ENCODE data around the gene SSPN. TPM values are rescaled to one million over a fixed set of nuclear protein-coding genes. Genes with fewer than 3 reads are reported as not detected.
A peak's percentile ranks its signal among the peaks of the same experiment; 100 is the strongest.

SSPN gene
- polyA plus RNA-seq, 1 donor from 2014 or later: 149 TPM

GRCh38 chr12:26197832-26198231 lies 2.5 kb downstream of the SSPN start:
- H3K4me3 Mint-ChIP-seq: peak overlapping the region in 1 of 4 donors; percentile 56
- H3K27ac Mint-ChIP-seq: no peak overlapping the region

GRCh38 chr12:26198742-26199141 lies 3.4 kb downstream of the SSPN start:
- H3K36me3 Mint-ChIP-seq: peaks cover 1% of the 10 kb centered on the region
- peak overlapping the region in 1 of 3 donors; percentile 18 for H3K27ac Mint-ChIP-seq
- no peaks in the 10 kb centered on the region for H3K27me3 Mint-ChIP-seq
- H3K9me3 Mint-ChIP-seq: no peaks in the 10 kb centered on the region
- H3K4me1 Mint-ChIP-seq: peaks cover 20 to 33% (median 22%) of the 10 kb centered on the region in 3 donors
- peak overlapping the region in 1 of 4 donors; percentile 42 for H3K4me3 Mint-ChIP-seq

More at GRCh38 chr12:26197832-26198231, 2.5 kb downstream of the SSPN start:
- H3K9me3 Mint-ChIP-seq: no peaks in the 10 kb centered on the region
- no peaks in the 10 kb centered on the region for H3K27me3 Mint-ChIP-seq
- peaks cover 19 to 33% (median 19%) of the 10 kb centered on the region in 3 donors for H3K4me1 Mint-ChIP-seq
- peaks cover 3% of the 10 kb centered on the region for H3K36me3 Mint-ChIP-seq

- Mint-ChIP-seq H3K27ac (no peak overlapping the region), H3K36me3 (no peaks in the 10 kb centered on the region)
Measured at GRCh38 chr12:26203167-26203780, 7.9 kb downstream of the SSPN start.

GRCh38 chr12:26204612-26205289 lies 9.4 kb downstream of the SSPN start:
- peaks cover 7 to 31% (median 17%) of the 10 kb centered on the region in 3 donors for H3K4me1 Mint-ChIP-seq
- no peak overlapping the region for H3K4me3 Mint-ChIP-seq
- no peaks in the 10 kb centered on the region for H3K9me3 Mint-ChIP-seq
- H3K27ac Mint-ChIP-seq: peak overlapping the region in 1 of 3 donors; percentile 53
- H3K27me3 Mint-ChIP-seq: no peaks in the 10 kb centered on the region
- no peaks in the 10 kb centered on the region for H3K36me3 Mint-ChIP-seq

More at GRCh38 chr12:26203167-26203780, 7.9 kb downstream of the SSPN start:
- Mint-ChIP-seq H3K27me3 (no peaks in the 10 kb centered on the region), H3K9me3 (no peaks in the 10 kb centered on the region), H3K4me1 (peaks cover 11 to 21% (median 17%) of the 10 kb centered on the region in 3 donors), H3K4me3 (no peak overlapping the region)

- Mint-ChIP-seq H3K4me1 (peaks cover 8 to 34% (median 17%) of the 10 kb centered on the region in 3 donors), H3K27me3 (no peaks in the 10 kb centered on the region), H3K4me3 (no peak overlapping the region), H3K36me3 (no peaks in the 10 kb centered on the region), H3K9me3 (no peaks in the 10 kb centered on the region), H3K27ac (peak overlapping the region in 1 of 3 donors; percentile 53)
Measured at GRCh38 chr12:26205298-26205697, 9.9 kb downstream of the SSPN start.

DNA sequence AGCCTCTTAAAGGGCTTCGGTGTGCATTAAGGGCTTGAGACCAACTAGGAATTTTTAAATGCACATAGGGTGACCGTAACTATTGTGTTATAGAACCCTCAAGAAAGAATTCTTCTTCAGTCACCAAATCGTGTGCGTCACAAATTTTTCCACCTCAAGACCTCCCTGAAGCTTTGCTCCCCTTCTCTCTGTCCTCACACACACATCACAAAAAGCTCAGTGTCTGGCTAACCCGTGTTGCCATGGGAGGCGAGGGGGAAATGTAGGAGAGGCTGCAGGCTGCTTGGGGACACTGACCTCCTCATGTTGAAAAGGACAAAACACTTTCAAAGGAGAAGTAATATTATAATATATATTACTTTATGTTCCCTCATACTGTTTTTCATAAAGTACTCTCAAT lies 10.6 kb downstream of the SSPN start:
- H3K27ac Mint-ChIP-seq: no peak overlapping the region
- no peaks in the 10 kb centered on the region for H3K27me3 Mint-ChIP-seq
- no peaks in the 10 kb centered on the region for H3K36me3 Mint-ChIP-seq
- H3K4me3 Mint-ChIP-seq: no peak overlapping the region
- no peaks in the 10 kb centered on the region for H3K9me3 Mint-ChIP-seq
- H3K4me1 Mint-ChIP-seq: peaks cover 9 to 38% (median 18%) of the 10 kb centered on the region in 3 donors

GRCh38 chr12:26211331-26211730 lies 16.0 kb downstream of the SSPN start:
- H3K36me3 Mint-ChIP-seq: no peaks in the 10 kb centered on the region
- peaks cover 12 to 28% (median 25%) of the 10 kb centered on the region in 3 donors for H3K4me1 Mint-ChIP-seq
- no peak overlapping the region for H3K27ac Mint-ChIP-seq
- no peak overlapping the region for H3K4me3 Mint-ChIP-seq
- H3K9me3 Mint-ChIP-seq: peaks cover 0 to 2% (median 0%) of the 10 kb centered on the region in 3 donors
- no peaks in the 10 kb centered on the region for H3K27me3 Mint-ChIP-seq

- H3K4me3 Mint-ChIP-seq: no peak overlapping the region
- no peaks in the 10 kb centered on the region for H3K36me3 Mint-ChIP-seq
- H3K27me3 Mint-ChIP-seq: no peaks in the 10 kb centered on the region
- H3K9me3 Mint-ChIP-seq: peaks cover 0 to 2% (median 0%) of the 10 kb centered on the region in 3 donors
- peaks cover 10 to 24% (median 22%) of the 10 kb centered on the region in 3 donors for H3K4me1 Mint-ChIP-seq
- H3K27ac Mint-ChIP-seq: peak overlapping the region in 1 of 3 donors; percentile 6
Measured at GRCh38 chr12:26212396-26212795, 17.0 kb downstream of the SSPN start.

DNA sequence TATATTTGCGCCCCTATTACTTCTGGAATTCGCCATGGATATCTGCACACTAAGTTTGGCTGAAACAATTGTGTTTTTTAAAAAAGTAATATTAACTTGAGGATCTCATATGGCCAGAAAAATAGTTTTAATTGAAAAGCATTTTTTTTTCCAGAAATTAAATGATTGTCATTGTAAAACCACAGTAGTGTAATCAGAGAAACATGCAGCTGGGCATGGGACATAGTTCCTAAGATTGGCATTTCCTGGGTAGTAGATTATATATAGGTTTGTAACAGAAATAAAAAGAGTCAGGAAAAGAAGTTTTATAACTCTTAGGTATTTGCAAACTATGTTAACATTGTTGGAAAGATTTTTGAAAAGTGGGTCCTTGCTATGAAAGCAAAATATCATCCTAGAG lies 17.6 kb downstream of the SSPN start:
- Mint-ChIP-seq H3K36me3 (no peaks in the 10 kb centered on the region), H3K27me3 (no peaks in the 10 kb centered on the region), H3K9me3 (peaks cover 0 to 2% (median 0%) of the 10 kb centered on the region in 3 donors), H3K4me1 (peaks cover 10 to 24% (median 22%) of the 10 kb centered on the region in 3 donors), H3K4me3 (no peak overlapping the region), H3K27ac (no peak overlapping the region)

GRCh38 chr12:26214121-26214520 lies 18.7 kb downstream of the SSPN start:
- Mint-ChIP-seq H3K4me1 (peaks cover 13 to 26% (median 17%) of the 10 kb centered on the region in 3 donors), H3K4me3 (no peak overlapping the region), H3K9me3 (peaks cover 0 to 2% (median 0%) of the 10 kb centered on the region in 3 donors), H3K27ac (no peak overlapping the region), H3K36me3 (no peaks in the 10 kb centered on the region), H3K27me3 (no peaks in the 10 kb centered on the region)

DNA sequence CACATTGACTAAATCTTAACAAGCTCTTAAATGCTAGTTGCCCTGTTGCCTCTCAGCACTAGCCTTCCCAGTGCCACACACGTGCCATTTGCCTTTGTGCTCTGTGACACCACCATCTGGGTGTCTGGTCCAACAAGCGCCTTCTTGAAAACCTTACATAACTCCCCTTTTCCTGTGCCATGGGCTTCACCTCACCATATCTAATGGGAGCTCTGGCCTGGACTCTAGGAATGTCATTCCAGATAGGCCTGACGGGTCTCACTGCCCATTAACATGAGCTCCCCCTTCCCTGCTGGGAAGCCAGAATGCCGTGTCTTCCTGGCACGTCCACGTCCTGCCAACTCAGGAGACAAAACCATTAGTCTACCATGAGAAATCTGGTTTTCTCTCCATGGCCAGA lies 24.4 kb downstream of the SSPN start:
- Mint-ChIP-seq H3K27me3 (no peaks in the 10 kb centered on the region), H3K36me3 (no peaks in the 10 kb centered on the region), H3K4me1 (peaks cover 5 to 17% (median 10%) of the 10 kb centered on the region in 3 donors), H3K27ac (no peak overlapping the region), H3K4me3 (no peak overlapping the region), H3K9me3 (peaks cover 0 to 2% (median 0%) of the 10 kb centered on the region in 3 donors)

GRCh38 chr12:26224657-26225056 lies 29.3 kb downstream of the SSPN start:
- Mint-ChIP-seq H3K27ac (no peak overlapping the region), H3K4me3 (no peak overlapping the region)

DNA sequence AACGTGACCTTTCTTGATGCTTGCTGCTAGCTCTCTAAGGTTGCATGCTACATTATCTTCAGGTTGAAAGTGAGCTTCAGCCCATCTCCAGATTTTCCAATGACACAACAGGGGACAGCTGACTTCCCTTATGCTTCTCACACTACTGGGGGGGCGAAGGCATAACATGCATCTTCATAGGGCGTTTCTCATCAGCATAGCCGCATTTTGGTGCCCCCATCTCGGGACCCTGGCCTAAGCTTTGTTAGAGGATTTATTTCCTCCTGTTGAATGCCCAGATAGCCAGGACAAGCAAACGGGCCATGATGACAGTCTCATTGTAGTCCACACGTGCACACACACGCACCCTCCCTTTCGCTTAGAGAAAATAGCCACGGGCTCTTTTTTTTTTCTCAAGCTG lies 30.7 kb downstream of the SSPN start:
- no peaks in the 10 kb centered on the region for H3K9me3 Mint-ChIP-seq
- no peaks in the 10 kb centered on the region for H3K27me3 Mint-ChIP-seq
- H3K27ac Mint-ChIP-seq: no peak overlapping the region
- peaks cover 10 to 19% (median 14%) of the 10 kb centered on the region in 3 donors for H3K4me1 Mint-ChIP-seq
- H3K4me3 Mint-ChIP-seq: peak overlapping the region in 2 of 4 donors; percentile 60 to 77
- H3K36me3 Mint-ChIP-seq: peaks cover 4% of the 10 kb centered on the region

More at GRCh38 chr12:26224657-26225056, 29.3 kb downstream of the SSPN start:
- H3K36me3 Mint-ChIP-seq: peaks cover 4% of the 10 kb centered on the region
- H3K9me3 Mint-ChIP-seq: no peaks in the 10 kb centered on the region
- no peaks in the 10 kb centered on the region for H3K27me3 Mint-ChIP-seq
- H3K4me1 Mint-ChIP-seq: peaks cover 10 to 19% (median 16%) of the 10 kb centered on the region in 3 donors

- no peaks in the 10 kb centered on the region for H3K9me3 Mint-ChIP-seq
- peak overlapping the region in 3 of 4 donors; percentile 16 to 86 (median 77) for H3K4me3 Mint-ChIP-seq
- H3K27me3 Mint-ChIP-seq: no peaks in the 10 kb centered on the region
- peaks cover 6% of the 10 kb centered on the region for H3K36me3 Mint-ChIP-seq
- H3K27ac Mint-ChIP-seq: no peak overlapping the region
- H3K4me1 Mint-ChIP-seq: peaks cover 10 to 19% (median 14%) of the 10 kb centered on the region in 3 donors
Measured at GRCh38 chr12:26226629-26227360, 31.4 kb downstream of the SSPN start.

DNA sequence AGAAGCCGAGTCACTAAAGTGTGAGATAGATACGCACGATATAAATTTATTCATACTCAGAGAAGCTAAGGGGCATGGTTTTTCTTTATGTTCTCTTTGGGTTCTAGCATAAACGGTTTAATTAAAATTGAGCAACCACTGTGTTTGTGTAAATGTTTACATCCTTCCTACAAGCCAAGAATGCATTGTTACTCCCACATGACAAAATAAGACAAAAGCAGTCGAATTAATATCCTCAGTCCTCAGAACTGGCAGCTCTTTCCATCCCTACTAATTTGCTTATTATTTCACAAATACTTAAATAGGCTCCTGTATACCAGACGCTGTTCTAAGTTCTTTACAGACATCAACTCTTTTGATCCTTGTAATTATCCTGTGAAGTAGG lies 32.0 kb downstream of the SSPN start:
- peaks cover 6% of the 10 kb centered on the region for H3K36me3 Mint-ChIP-seq
- peaks cover 10 to 21% (median 14%) of the 10 kb centered on the region in 3 donors for H3K4me1 Mint-ChIP-seq
- peak overlapping the region in 2 of 4 donors; percentile 75 to 86 for H3K4me3 Mint-ChIP-seq
- H3K27me3 Mint-ChIP-seq: no peaks in the 10 kb centered on the region
- no peaks in the 10 kb centered on the region for H3K9me3 Mint-ChIP-seq
- no peak overlapping the region for H3K27ac Mint-ChIP-seq

Measured in IgD-negative memory B cell (primary cell).